Effector memory CD4-positive, alpha-beta T cell (primary cell): ENCODE data around the gene SIAE.

Source experiments
- DNase-seq, 3 donors: peaks; one replicate each; pipeline ENCODE4 v3.0.0-alpha.2; 2020
- H3K27ac ChIP-seq: 2 replicates; pipeline ENCODE4 v1.7.0; 2013; ENCODE audit warnings: mild to moderate bottlenecking, low read length, moderate library complexity; ENCODE audit not compliant: insufficient read depth, poor library complexity, severe bottlenecking
- H3K27me3 ChIP-seq: replicated peaks from 2 replicates; pipeline ENCODE4 v1.7.0; 2013; ENCODE audit warnings: mild to moderate bottlenecking, low read length; ENCODE audit not compliant: insufficient read depth, control insufficient read depth, poor library complexity, severe bottlenecking
- H3K36me3 ChIP-seq: 2 replicates; pipeline ENCODE4 v1.7.0; 2013; ENCODE audit warnings: mild to moderate bottlenecking, low read length, moderate library complexity; ENCODE audit not compliant: control insufficient read depth, insufficient read depth
- H3K4me1 ChIP-seq: 2 replicates; pipeline ENCODE4 v1.7.0; 2013; ENCODE audit warnings: low read length, mild to moderate bottlenecking; ENCODE audit not compliant: control insufficient read depth, insufficient read depth, poor library complexity, severe bottlenecking
- H3K4me3 ChIP-seq: 2 replicates; pipeline ENCODE4 v1.7.0; 2013; ENCODE audit warnings: low read length, low read depth, mild to moderate bottlenecking; ENCODE audit not compliant: insufficient read depth, poor library complexity, severe bottlenecking
- H3K9me3 ChIP-seq: 2 replicates; pipeline ENCODE4 v1.7.0; 2013; ENCODE audit warnings: mild to moderate bottlenecking, low read length, moderate library complexity; ENCODE audit not compliant: control insufficient read depth

Gene SIAE

DNA sequence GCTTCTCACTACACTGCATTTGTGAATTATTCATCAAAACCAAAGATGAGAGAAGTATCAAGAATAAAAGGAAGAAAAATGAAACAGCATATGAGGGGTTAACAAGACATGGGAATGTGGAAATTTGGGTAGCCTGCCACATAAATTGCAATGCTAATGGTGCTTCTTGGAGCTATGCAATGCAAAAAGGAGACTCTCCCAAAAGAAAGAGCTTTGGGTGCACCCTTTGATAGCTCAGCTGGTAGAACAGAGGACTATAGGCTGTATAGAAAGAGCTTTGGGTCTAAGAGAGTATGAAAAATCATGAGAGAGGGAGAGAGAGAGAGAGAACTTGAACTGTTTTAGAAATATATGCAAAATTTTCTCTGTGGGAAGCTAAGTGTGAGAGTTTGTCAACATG, 26.5 kb upstream of the SIAE start:
- Histone ChIP-seq H3K36me3 (no peaks in the 10 kb centered on the region), H3K9me3 (no peaks in the 10 kb centered on the region), H3K27me3 (no peaks in the 10 kb centered on the region), H3K27ac (no peak overlapping the region), H3K4me3 (no peak overlapping the region), H3K4me1 (no peaks in the 10 kb centered on the region)
- DNase-seq = no peak

DNA sequence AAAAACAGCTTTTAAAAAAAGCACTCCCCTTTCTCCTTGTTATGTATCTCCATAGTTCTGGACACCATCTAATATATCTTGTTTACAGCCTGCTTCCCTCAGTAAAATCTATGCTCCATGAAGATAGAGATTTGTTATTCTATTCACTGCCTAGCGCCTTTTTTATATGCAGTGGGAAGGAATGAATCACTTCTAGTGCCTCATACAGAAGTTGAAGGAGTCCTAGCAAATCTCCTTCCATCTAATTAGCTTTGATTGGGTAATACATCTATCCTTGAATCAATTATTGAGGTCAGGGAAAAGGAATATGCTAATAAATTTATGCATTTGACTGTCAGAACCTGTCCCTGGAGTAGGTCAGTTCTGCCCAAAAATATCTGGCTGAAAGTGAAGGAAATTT, 26.0 kb upstream of the SIAE start:
- Histone ChIP-seq H3K27ac (no peak overlapping the region), H3K4me1 (no peaks in the 10 kb centered on the region), H3K9me3 (no peaks in the 10 kb centered on the region), H3K36me3 (no peaks in the 10 kb centered on the region), H3K27me3 (no peaks in the 10 kb centered on the region), H3K4me3 (no peak overlapping the region)
- no peak for DNase-seq

DNA sequence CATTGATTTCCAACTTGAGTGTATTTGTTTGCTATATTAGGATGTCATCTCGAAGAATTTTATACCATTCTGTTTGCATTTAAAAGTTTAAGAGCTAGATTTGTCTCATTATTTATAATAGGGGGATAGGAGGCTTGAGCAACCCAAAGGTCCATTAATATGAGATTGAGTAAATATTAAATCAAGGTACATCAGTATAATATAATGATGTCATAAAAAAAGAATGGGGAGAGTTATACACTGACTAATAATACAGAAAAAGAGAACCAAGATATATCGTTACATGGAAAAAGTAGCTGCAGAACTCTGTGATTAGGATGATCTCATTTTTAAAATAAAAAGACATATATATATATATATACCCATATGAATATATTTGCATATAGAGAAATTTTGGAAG, 19.6 kb upstream of the SIAE start:
- Histone ChIP-seq H3K4me1 (no peaks in the 10 kb centered on the region), H3K4me3 (no peak overlapping the region), H3K9me3 (no peaks in the 10 kb centered on the region), H3K27me3 (no peaks in the 10 kb centered on the region), H3K27ac (no peak overlapping the region), H3K36me3 (no peaks in the 10 kb centered on the region)
- DNase-seq = no peak

DNA sequence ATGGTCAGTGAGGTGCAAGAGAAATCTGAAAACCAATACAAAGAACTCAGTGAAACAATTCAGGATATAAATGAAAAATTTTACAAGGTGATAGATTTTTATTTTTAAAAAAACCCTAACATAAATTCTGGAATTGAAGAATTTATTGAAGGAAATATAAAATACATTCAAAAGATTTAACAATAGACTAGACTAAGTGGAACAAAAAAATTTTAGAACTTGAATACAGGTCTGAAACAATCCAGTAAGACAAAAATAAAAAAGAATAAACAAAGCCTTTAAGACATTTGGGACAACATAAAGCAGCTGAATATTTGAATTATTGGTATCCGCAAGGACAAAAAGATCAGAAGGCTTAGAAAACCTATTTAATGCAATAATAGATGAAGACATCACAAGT, 8.9 kb upstream of the SIAE start:
- Histone ChIP-seq H3K4me3 (no peak overlapping the region), H3K9me3 (no peaks in the 10 kb centered on the region), H3K36me3 (no peaks in the 10 kb centered on the region), H3K27me3 (no peaks in the 10 kb centered on the region), H3K27ac (no peak overlapping the region), H3K4me1 (no peaks in the 10 kb centered on the region)
- DNase-seq = no peak

DNA sequence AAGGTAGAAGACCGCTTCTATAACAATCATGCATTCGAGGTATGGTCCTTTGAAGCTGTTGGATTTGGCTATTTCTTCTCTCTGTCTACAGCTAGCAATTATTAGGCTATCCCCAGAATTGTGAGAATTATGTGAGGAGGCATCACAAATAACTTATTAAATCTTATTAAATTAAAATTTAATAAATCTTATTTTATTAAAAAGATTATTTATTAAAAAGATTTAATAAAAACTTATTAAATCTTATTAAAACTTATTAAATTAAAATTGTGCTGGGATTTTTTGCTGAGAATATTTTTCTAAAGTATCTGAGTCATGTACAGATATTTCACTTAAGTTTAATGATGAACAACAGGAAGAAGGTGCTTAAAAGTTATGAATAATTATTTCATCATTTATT, 7.9 kb upstream of the SIAE start:
- H3K36me3 ChIP-seq = no peaks in the 10 kb centered on the region
- H3K27ac ChIP-seq = no peak overlapping the region
- no peak for DNase-seq

DNA sequence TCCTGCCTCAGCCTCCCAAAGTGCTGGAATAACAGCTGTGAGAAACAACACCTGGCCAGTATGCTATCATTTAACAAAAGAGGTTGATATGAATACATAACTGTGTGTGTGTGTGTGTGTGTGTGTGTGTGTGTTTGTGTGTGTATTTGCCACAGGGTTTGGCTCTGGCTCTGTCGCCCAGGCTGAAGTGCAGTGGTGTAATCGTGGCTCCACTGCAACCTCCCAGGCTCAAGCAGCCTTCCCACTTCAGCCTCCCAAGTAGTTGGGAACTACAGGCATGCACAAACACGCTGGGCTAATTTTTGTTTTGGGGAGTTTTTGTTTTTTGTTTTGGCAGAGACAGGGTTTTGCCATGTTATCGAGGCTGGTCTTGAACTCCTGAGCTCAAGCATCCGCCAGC, 4.9 kb upstream of the SIAE start:
- H3K27me3 ChIP-seq = no peaks in the 10 kb centered on the region

More for the DNA sequence above, 7.9 kb upstream of the SIAE start:
- H3K27me3 ChIP-seq = no peaks in the 10 kb centered on the region
- H3K4me1 ChIP-seq = no peaks in the 10 kb centered on the region
- H3K9me3 ChIP-seq = no peaks in the 10 kb centered on the region
- H3K4me3 ChIP-seq = no peak overlapping the region

DNA sequence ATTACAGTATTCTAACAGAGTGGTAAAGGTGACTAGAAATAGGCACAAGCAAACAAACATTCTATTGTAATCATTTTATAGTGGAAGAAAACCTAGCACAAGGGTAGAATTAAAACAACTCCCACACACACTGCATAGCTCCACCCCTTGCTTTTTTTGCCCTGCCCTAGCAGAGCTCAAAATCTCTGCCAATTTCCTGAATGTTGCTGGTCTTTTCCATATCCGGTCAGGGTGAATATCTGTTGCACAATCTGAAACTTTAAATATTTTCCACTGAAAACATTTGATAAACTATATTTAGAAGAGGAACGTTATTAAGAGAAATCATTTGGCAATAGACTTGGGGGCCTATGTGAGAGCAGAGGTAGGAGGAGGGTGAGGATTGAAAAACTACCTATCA, 2.8 kb upstream of the SIAE start:
- Histone ChIP-seq H3K27me3 (no peaks in the 10 kb centered on the region), H3K4me3 (no peak overlapping the region), H3K4me1 (peaks cover 13% of the 10 kb centered on the region), H3K9me3 (no peaks in the 10 kb centered on the region), H3K27ac (no peak overlapping the region), H3K36me3 (no peaks in the 10 kb centered on the region)
- no peak for DNase-seq

More for the DNA sequence above, 4.9 kb upstream of the SIAE start:
- H3K27ac ChIP-seq = no peak overlapping the region
- peaks cover 5% of the 10 kb centered on the region for H3K4me1 ChIP-seq
- H3K9me3 ChIP-seq = no peaks in the 10 kb centered on the region
- no peaks in the 10 kb centered on the region for H3K36me3 ChIP-seq
- DNase-seq = no peak
- no peak overlapping the region for H3K4me3 ChIP-seq

DNA sequence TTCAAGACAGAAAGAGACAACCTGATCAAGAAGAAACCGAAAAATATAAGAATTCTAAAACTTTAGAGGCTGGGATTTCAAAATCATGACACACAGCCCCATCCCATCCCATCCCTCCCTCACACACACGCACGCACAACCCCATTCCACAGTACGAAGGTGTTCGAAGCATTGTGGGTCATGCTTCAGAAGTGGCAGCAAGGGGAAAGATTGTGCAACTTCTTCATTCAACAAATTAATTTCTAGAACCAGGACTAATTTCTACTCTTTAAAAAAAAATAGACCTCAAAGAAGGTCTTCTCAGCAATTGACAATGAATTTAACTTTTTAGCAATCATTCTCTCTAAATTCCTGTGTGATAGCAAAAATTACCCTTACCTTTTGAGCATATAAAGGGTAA, 1.0 kb upstream of the SIAE start:
- Histone ChIP-seq H3K36me3 (no peaks in the 10 kb centered on the region), H3K9me3 (no peaks in the 10 kb centered on the region), H3K4me3 (no peak overlapping the region), H3K4me1 (peaks cover 19% of the 10 kb centered on the region), H3K27me3 (no peaks in the 10 kb centered on the region), H3K27ac (peak overlapping the region; percentile 72)
- DNase-seq = no peak

DNA sequence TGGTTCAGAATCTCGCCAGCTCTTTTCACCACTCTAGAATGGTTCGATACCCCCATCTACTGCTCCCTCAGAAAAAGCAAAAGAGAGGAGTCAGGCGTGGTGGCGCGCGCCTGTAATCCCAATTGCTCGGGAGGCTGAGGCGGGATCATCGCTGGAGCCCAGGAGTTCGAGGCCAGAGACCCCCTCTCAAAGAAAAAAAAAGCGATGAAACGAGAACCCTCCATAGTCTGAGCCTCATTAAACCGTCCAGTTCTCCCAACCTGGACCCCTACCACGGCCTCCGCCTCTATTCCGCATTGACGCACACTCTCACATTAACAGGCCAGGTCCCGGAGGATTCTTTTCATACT, 604 bp upstream of the SIAE start:
- Histone ChIP-seq H3K9me3 (no peaks in the 10 kb centered on the region), H3K36me3 (no peaks in the 10 kb centered on the region), H3K4me1 (peaks cover 19% of the 10 kb centered on the region), H3K27me3 (no peaks in the 10 kb centered on the region), H3K4me3 (peak overlapping the region; percentile 76), H3K27ac (peak overlapping the region; percentile 72)
- no peak for DNase-seq

DNA sequence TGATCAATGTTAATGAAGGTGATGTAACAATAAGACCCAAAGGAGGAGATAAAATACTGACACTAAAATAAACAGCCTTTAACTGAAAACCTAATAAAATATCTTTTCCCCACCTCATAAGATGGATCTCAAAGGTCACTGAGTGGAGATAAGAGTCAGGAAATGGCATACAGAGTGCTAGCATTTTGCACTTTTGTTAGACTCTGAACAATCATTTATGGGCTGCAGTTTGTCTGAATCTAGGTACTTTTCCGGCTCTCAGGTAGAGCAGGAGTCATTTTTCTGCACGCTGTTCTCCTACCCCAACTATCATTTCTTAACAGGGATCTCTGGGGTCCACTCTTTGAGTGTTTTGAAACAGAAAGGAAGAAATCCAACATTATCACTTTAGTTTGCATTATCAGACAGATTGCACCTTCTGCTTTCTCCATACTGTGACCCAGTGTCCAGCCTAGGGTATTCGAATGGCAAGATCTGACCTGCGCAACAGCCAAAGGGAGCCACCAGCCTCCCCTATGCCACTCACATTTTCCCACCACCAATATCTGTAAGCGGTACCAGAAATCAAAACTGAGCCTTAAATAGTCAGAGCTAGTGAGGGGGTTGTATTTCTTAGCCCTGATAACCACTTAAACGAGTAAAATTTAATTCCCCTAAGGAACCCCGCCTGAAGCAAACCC, 863 bp downstream of the SIAE start:
- no peaks in the 10 kb centered on the region for H3K27me3 ChIP-seq
- no peak for DNase-seq
- no peaks in the 10 kb centered on the region for H3K9me3 ChIP-seq
- peak overlapping the region; percentile 76 for H3K4me3 ChIP-seq
- H3K4me1 ChIP-seq = peaks cover 19% of the 10 kb centered on the region
- peak overlapping the region; percentile 72 for H3K27ac ChIP-seq
- no peaks in the 10 kb centered on the region for H3K36me3 ChIP-seq
